PC-3 (cell line): ENCODE results near the gene TBCCD1. TPM values are rescaled to one million over a fixed set of nuclear protein-coding genes. Genes with fewer than 3 reads are reported as not detected.
A peak's percentile ranks its signal among the peaks of the same experiment; 100 is the strongest.

Source experiments
- ATAC-seq: fragments of 200-7000 bp; cut with Tn5 transposase; 2 replicates; pipeline ENCODE4 v1.9.1; 2020; ENCODE audit warnings: mild to moderate bottlenecking, moderate library complexity
- BruUV-seq: library from RNA; stranded (reverse); fragments of 400-500 nt; replicated peaks from 2 replicates; lab custom pipeline; 2021; lab: Mats Ljungman, UMichigan
- CTCF ChIA-PET: fragments of 300-600 bp; sonication (Branson Sonifier 250); formaldehyde crosslinking; loops from one replicate; lab custom pipeline; 2022; ENCODE audit warnings: antibody characterized with exemption; lab: Charles Lee
- POLR2A ChIA-PET: fragments of 300-600 bp; sonication (Branson Sonifier 250); formaldehyde crosslinking; loops from one replicate; lab custom pipeline; 2022; ENCODE audit warnings: antibody characterized with exemption; ENCODE audit not compliant: unreplicated experiment; lab: Charles Lee
- DNase-seq: peaks from one replicate; pipeline ENCODE4 v3.0.0-alpha.2; 2015
- H2AFZ ChIP-seq: fragments of 300-600 bp; sonication (generic); 2 replicates; pipeline ENCODE4 v1.6.0; 2016; ENCODE audit warnings: antibody characterized with exemption, low read length
- H3F3A ChIP-seq: fragments of 300-600 bp; sonication (generic); one replicate; pipeline ENCODE4 v1.6.0; 2017; ENCODE audit warnings: antibody characterized with exemption, low read length, control low read depth, mild to moderate bottlenecking; ENCODE audit not compliant: unreplicated experiment
- H3K27ac ChIP-seq: fragments of 300-600 bp; sonication (generic); 2 replicates; pipeline ENCODE4 v1.5.1; 2016; ENCODE audit warnings: mild to moderate bottlenecking, low read length
- H3K27me3 ChIP-seq: fragments of 300-600 bp; sonication (generic); 2 replicates; pipeline ENCODE4 v1.6.1; 2016; ENCODE audit warnings: low read length, mixed read lengths
- H3K36me3 ChIP-seq: fragments of 300-600 bp; sonication (generic); 2 replicates; pipeline ENCODE4 v1.6.1; 2016; ENCODE audit warnings: low read depth, mixed run types, low read length, mixed read lengths
- H3K4me1 ChIP-seq: fragments of 300-600 bp; sonication (generic); 2 replicates; pipeline ENCODE4 v1.5.1; 2016; ENCODE audit warnings: low read length; ENCODE audit not compliant: insufficient read depth
- H3K4me2 ChIP-seq: fragments of 300-600 bp; sonication (generic); 2 replicates; pipeline ENCODE4 v1.6.0; 2016; ENCODE audit warnings: low read length
- H3K4me3 ChIP-seq: fragments of 300-600 bp; sonication (generic); 2 replicates; pipeline ENCODE4 v1.5.1; 2016; ENCODE audit warnings: mild to moderate bottlenecking, low read length, mixed read lengths
- H3K79me2 ChIP-seq: fragments of 300-600 bp; sonication (generic); 2 replicates; pipeline ENCODE4 v1.6.1; 2017; ENCODE audit warnings: low read length, mixed read lengths
- H3K9ac ChIP-seq: fragments of 300-600 bp; sonication (generic); 2 replicates; pipeline ENCODE4 v1.6.0; 2016; ENCODE audit warnings: mild to moderate bottlenecking, low read length
- H3K9me2 ChIP-seq: fragments of 300-600 bp; sonication (generic); replicated peaks from 2 replicates; pipeline ENCODE4 v1.6.1; 2016; ENCODE audit warnings: mixed run types, low read length, mixed read lengths
- H3K9me3 ChIP-seq: fragments of 300-600 bp; sonication (generic); 2 replicates; pipeline ENCODE4 v1.6.1; 2016; ENCODE audit warnings: low read length, mixed read lengths
- H4K20me1 ChIP-seq: fragments of 300-600 bp; sonication (generic); 2 replicates; pipeline ENCODE4 v1.6.1; 2016; ENCODE audit warnings: low read length, mixed read lengths
- CTCF ChIP-seq: fragments of 300-600 bp; sonication (generic); conservative IDR thresholded peaks from 2 replicates; pipeline ENCODE4 v1.5.1; 2017; ENCODE audit warnings: antibody characterized with exemption, low read depth, mild to moderate bottlenecking, low read length
- EZH2 ChIP-seq: fragments of 300-600 bp; sonication (generic); IDR thresholded peaks from one replicate; pipeline ENCODE4 v1.6.1; 2017; ENCODE audit warnings: antibody characterized with exemption, mild to moderate bottlenecking, low read length; ENCODE audit not compliant: unreplicated experiment
- EZH2phosphoT487 ChIP-seq: fragments of 300-600 bp; sonication (generic); IDR thresholded peaks from 2 replicates; pipeline ENCODE4 v1.6.1; 2018; ENCODE audit warnings: mild to moderate bottlenecking, antibody characterized with exemption, low read length, borderline replicate concordance
- intact Hi-C: fragments of 100-400 bp; cut with micrococcal nuclease; formaldehyde crosslinking; loops from 2 replicates; pipeline ENCODE4 v1.9.0; 2023
- total RNA-seq: library from RNA; depleted of rRNA; stranded (reverse); fragments of >200 nt; gene quantifications from 2 replicates; pipeline ENCODE4 v1.2.3, GENCODE V29; 2014

Gene TBCCD1
- total RNA-seq, 1 experiment from 2014 or later, result 17.0 TPM

GRCh38 chr3:186506857-186507256 lies 60.3 kb downstream of the TBCCD1 start:
- no peak overlapping the region for H2AFZ ChIP-seq
- intact Hi-C loops, result no loop called here
- DNase-seq (no peak), ATAC-seq (no peak)
- no peaks in the 10 kb centered on the region for H3K36me3 ChIP-seq
- CTCF ChIA-PET, result interaction anchor here (0.5 kb wide), 1 partner anchor 283 kb away, joined by 3 read pairs; no protein-coding TSS in a partner anchor
- H3K4me3 ChIP-seq, result no peak overlapping the region
- TF ChIP-seq EZH2phosphoT487, result no peak
- no peak for TF ChIP-seq EZH2
- TF ChIP-seq CTCF, result no peak
- H3K4me2 ChIP-seq, result no peak overlapping the region
- no peaks in the 10 kb centered on the region for H3K9me2 ChIP-seq
- no peak overlapping the region for H3K27ac ChIP-seq
- no peaks in the 10 kb centered on the region for H3F3A ChIP-seq
- H4K20me1 ChIP-seq, result no peaks in the 10 kb centered on the region
- no peaks in the 10 kb centered on the region for H3K79me2 ChIP-seq
- peaks cover 13% of the 10 kb centered on the region for H3K27me3 ChIP-seq
- no TSS peak for BruUV-seq
- no peak overlapping the region for H3K9ac ChIP-seq
- H3K4me1 ChIP-seq, result no peaks in the 10 kb centered on the region
- no peaks in the 10 kb centered on the region for H3K9me3 ChIP-seq
- POLR2A ChIA-PET, result no interaction called here

GRCh38 chr3:186506191-186506739 lies 60.9 kb downstream of the TBCCD1 start:
- Histone ChIP-seq H3K4me2 (no peak overlapping the region), H3K4me3 (no peak overlapping the region), H3K36me3 (no peaks in the 10 kb centered on the region), H3F3A (no peaks in the 10 kb centered on the region), H3K4me1 (no peaks in the 10 kb centered on the region), H3K27me3 (peaks cover 16% of the 10 kb centered on the region), H4K20me1 (no peaks in the 10 kb centered on the region), H3K79me2 (no peaks in the 10 kb centered on the region), H3K9me2 (no peaks in the 10 kb centered on the region), H2AFZ (no peak overlapping the region), H3K9me3 (no peaks in the 10 kb centered on the region), H3K9ac (no peak overlapping the region), H3K27ac (no peak overlapping the region)
- ATAC-seq, result no peak
- TF ChIP-seq EZH2phosphoT487, result no peak
- TF ChIP-seq EZH2, result no peak
- CTCF ChIA-PET, result no interaction called here
- BruUV-seq, result no TSS peak
- no peak for DNase-seq
- POLR2A ChIA-PET, result no interaction called here
- intact Hi-C loops, result no loop called here

- no peaks in the 10 kb centered on the region for H3K9me2 ChIP-seq
- ATAC-seq, result no peak
- POLR2A ChIA-PET, result interaction anchor here (0.6 kb wide), 1 partner anchor 223 kb away, joined by 5 read pairs; no protein-coding TSS in a partner anchor
- no peaks in the 10 kb centered on the region for H3K79me2 ChIP-seq
- no peak for TF ChIP-seq EZH2
- no peak for TF ChIP-seq EZH2phosphoT487
- no peak for TF ChIP-seq CTCF
- no peaks in the 10 kb centered on the region for H3K4me1 ChIP-seq
- no peak overlapping the region for H3K9ac ChIP-seq
- intact Hi-C loops, result no loop called here
- H3K27ac ChIP-seq, result no peak overlapping the region
- no peaks in the 10 kb centered on the region for H3K9me3 ChIP-seq
- CTCF ChIA-PET, result no interaction called here
- H3K4me3 ChIP-seq, result 0 out of 2 replicates have a peak overlapping the region, but pooled peaks have one; percentile 29
- H3K27me3 ChIP-seq, result peaks cover 16% of the 10 kb centered on the region
- H2AFZ ChIP-seq, result peak overlapping the region; percentile 46; the same call in 1 of the 2 replicates
- no peak for DNase-seq
- no peaks in the 10 kb centered on the region for H4K20me1 ChIP-seq
- no TSS peak for BruUV-seq
- no peaks in the 10 kb centered on the region for H3K36me3 ChIP-seq
- no peaks in the 10 kb centered on the region for H3F3A ChIP-seq
- H3K4me2 ChIP-seq, result peak overlapping the region; percentile 55
Observed at GRCh38 chr3:186502966-186503712, 64.0 kb downstream of the TBCCD1 start.
